Osteoblast (primary cell): ENCODE results near the gene ZSCAN22. TPM values are rescaled to one million over a fixed set of nuclear protein-coding genes. Genes with fewer than 3 reads are reported as not detected.
"Not testable (repeated sequence)": the region's sequence is repeated elsewhere in the genome, so short reads cannot be mapped to it uniquely, and the experiment has no call there.

Source experiments
- DNase-seq: peaks from one replicate; pipeline ENCODE4 v3.0.0; 2011; ENCODE audit warnings: low spot score, mixed read lengths; ENCODE audit not compliant: insufficient read length; ENCODE audit errors: missing footprints
- H2AFZ ChIP-seq: 2 replicates; pipeline ENCODE4 v1.6.0; 2011; ENCODE audit warnings: mild to moderate bottlenecking, low read length
- H3K27ac ChIP-seq: 2 replicates; pipeline ENCODE4 v1.5.1; 2011; ENCODE audit warnings: mild to moderate bottlenecking, low read depth, low read length, moderate library complexity
- H3K27me3 ChIP-seq: 2 replicates; pipeline ENCODE4 v1.6.0; 2012; ENCODE audit warnings: mild to moderate bottlenecking, control low read depth, inconsistent platforms, low read length, moderate library complexity; ENCODE audit not compliant: insufficient read depth
- H3K36me3 ChIP-seq: 2 replicates; pipeline ENCODE4 v1.5.1; 2011; ENCODE audit warnings: mild to moderate bottlenecking, low read length, control low read depth, moderate library complexity; ENCODE audit not compliant: insufficient read depth
- H3K4me1 ChIP-seq: 2 replicates; pipeline ENCODE4 v1.5.1; 2011; ENCODE audit warnings: mild to moderate bottlenecking, low read length, control low read depth, moderate library complexity; ENCODE audit not compliant: insufficient read depth
- H3K4me2 ChIP-seq: 2 replicates; pipeline ENCODE4 v1.6.0; 2011; ENCODE audit warnings: mild to moderate bottlenecking, low read length; ENCODE audit not compliant: insufficient read depth
- H3K4me3 ChIP-seq: fragments of 200-600 bp; sonication (generic); 3 replicates; pipeline ENCODE4 v1.5.1; 2012; ENCODE audit warnings: mild to moderate bottlenecking, low read length, inconsistent platforms; ENCODE audit not compliant: insufficient read depth
- H3K79me2 ChIP-seq: 2 replicates; pipeline ENCODE4 v1.6.0; 2012; ENCODE audit warnings: mild to moderate bottlenecking, low read length, control low read depth, inconsistent platforms; ENCODE audit not compliant: insufficient read depth
- H3K9me3 ChIP-seq: 2 replicates; pipeline ENCODE4 v1.5.1; 2011; ENCODE audit warnings: low read depth, low read length, control low read depth
- H4K20me1 ChIP-seq: 2 replicates; pipeline ENCODE4 v1.6.0; 2012; ENCODE audit warnings: mild to moderate bottlenecking, low read length, control low read depth; ENCODE audit not compliant: insufficient read depth
- CTCF ChIP-seq: IDR thresholded peaks from 2 replicates; pipeline ENCODE4 v1.5.1; 2011; ENCODE audit warnings: mild to moderate bottlenecking, low read depth, low read length, moderate library complexity; ENCODE audit errors: extremely low read depth
- total RNA-seq: library from RNA; depleted of rRNA; stranded (reverse); fragments of >200 nt; gene quantifications from 2 replicates; pipeline ENCODE4 v1.2.3, GENCODE V29; 2012

ZSCAN22 gene
- total RNA-seq, 1 donor = 2.5 TPM

GRCh38 chr19:58346961-58347929 is 20.5 kb downstream of the ZSCAN22 start:
- H3K79me2 ChIP-seq = no peaks in the 10 kb centered on the region
- no peaks in the 10 kb centered on the region for H3K9me3 ChIP-seq
- no peaks in the 10 kb centered on the region for H4K20me1 ChIP-seq
- peak overlapping the region; percentile 73 for H3K4me3 ChIP-seq
- no peak overlapping the region for H3K27ac ChIP-seq
- H3K36me3 ChIP-seq = no peaks in the 10 kb centered on the region
- no peak for TF ChIP-seq CTCF
- peaks cover 27% of the 10 kb centered on the region for H3K27me3 ChIP-seq
- H3K4me2 ChIP-seq = peak overlapping the region; percentile 74
- H3K4me1 ChIP-seq = no peaks in the 10 kb centered on the region
- peak overlapping the region; percentile 35 for H2AFZ ChIP-seq
- DNase-seq = peak; percentile 95

GRCh38 chr19:58348080-58348479 is 21.3 kb downstream of the ZSCAN22 start:
- not testable (repeated sequence) for H3K79me2 ChIP-seq, H2AFZ ChIP-seq, H4K20me1 ChIP-seq, H3K9me3 ChIP-seq, H3K27ac ChIP-seq, H3K4me1 ChIP-seq, H3K36me3 ChIP-seq
- peaks cover 27% of the 10 kb centered on the region for H3K27me3 ChIP-seq
- H3K4me3 ChIP-seq = peak overlapping the region; percentile 73
- DNase-seq = peak; percentile 53
- peak overlapping the region; percentile 74 for H3K4me2 ChIP-seq

GRCh38 chr19:58349590-58349989 is 22.8 kb downstream of the ZSCAN22 start:
- no peaks in the 10 kb centered on the region for H3K36me3 ChIP-seq
- no peaks in the 10 kb centered on the region for H4K20me1 ChIP-seq
- TF ChIP-seq CTCF = no peak
- no peak overlapping the region for H3K4me3 ChIP-seq
- H3K27ac ChIP-seq = no peak overlapping the region
- H2AFZ ChIP-seq = no peak overlapping the region
- DNase-seq = no peak
- peaks cover 27% of the 10 kb centered on the region for H3K27me3 ChIP-seq
- H3K9me3 ChIP-seq = no peaks in the 10 kb centered on the region
- no peaks in the 10 kb centered on the region for H3K79me2 ChIP-seq
- H3K4me1 ChIP-seq = no peaks in the 10 kb centered on the region
- peak overlapping the region; percentile 45 for H3K4me2 ChIP-seq

- no peaks in the 10 kb centered on the region for H3K9me3 ChIP-seq
- H3K4me2 ChIP-seq = peak overlapping the region; percentile 45
Observed at GRCh38 chr19:58350001-58350861, 23.4 kb downstream of the ZSCAN22 start.

More at GRCh38 chr19:58350001-58350861, 23.4 kb downstream of the ZSCAN22 start:
- Histone ChIP-seq H3K79me2 (no peaks in the 10 kb centered on the region), H3K36me3 (no peaks in the 10 kb centered on the region), H3K4me1 (no peaks in the 10 kb centered on the region), H4K20me1 (no peaks in the 10 kb centered on the region), H3K27me3 (peaks cover 27% of the 10 kb centered on the region), H2AFZ (peak overlapping the region; percentile 22), H3K27ac (no peak overlapping the region), H3K4me3 (peak overlapping the region; percentile 35)
- DNase-seq = peak; percentile 80
- no peak for TF ChIP-seq CTCF
